IMR-90 (cell line): Measurements from ENCODE around the gene TBC1D22A. TPM values are rescaled to one million over a fixed set of nuclear protein-coding genes. Genes with fewer than 3 reads are reported as not detected.

Source experiments
- ATAC-seq: fragments of 200-7000 bp; cut with Tn5 transposase; 2 replicates; pipeline ENCODE4 v1.9.1; 2020; ENCODE audit warnings: low read depth, mild to moderate bottlenecking, moderate library complexity
- BruUV-seq: library from RNA; stranded (reverse); fragments of 400-500 nt; replicated peaks from 2 replicates; lab custom pipeline; 2021; lab: Mats Ljungman, UMichigan
- CTCF ChIA-PET: fragments of 300-600 bp; formaldehyde crosslinking; extraction: SDS; loops from one replicate; lab custom pipeline; 2021; ENCODE audit warnings: antibody characterized with exemption; lab: Yijun Ruan, JAX
- POLR2A ChIA-PET: fragments of 300-600 bp; sonication (Branson Sonifier 250); formaldehyde crosslinking; loops from one replicate; lab custom pipeline; 2022; ENCODE audit warnings: antibody characterized with exemption; ENCODE audit not compliant: unreplicated experiment; lab: Charles Lee
- DNase-seq: peaks from one replicate; pipeline ENCODE4 v3.0.0; 2013
- H2AFZ ChIP-seq: replicated peaks from 2 replicates; pipeline ENCODE3; 2013; ENCODE audit warnings: low read length, mild to moderate bottlenecking; ENCODE audit not compliant: poor library complexity
- H2AK5ac ChIP-seq: 2 replicates; pipeline ENCODE4 v1.6.1; 2013; ENCODE audit warnings: low read depth, low read length, inconsistent platforms
- H2AK9ac ChIP-seq: replicated peaks from 2 replicates; pipeline ENCODE3; 2013; ENCODE audit warnings: mild to moderate bottlenecking, low read depth, low read length, moderate library complexity; ENCODE audit not compliant: poor library complexity
- H2BK120ac ChIP-seq: 2 replicates; pipeline ENCODE4 v1.6.1; 2013; ENCODE audit warnings: low read depth, low read length, inconsistent platforms
- H2BK15ac ChIP-seq: 3 replicates; pipeline ENCODE4 v1.6.1; 2013; ENCODE audit warnings: low read depth, low read length, inconsistent platforms
- H2BK20ac ChIP-seq: 2 replicates; pipeline ENCODE4 v1.6.1; 2013; ENCODE audit warnings: low read depth, mild to moderate bottlenecking, inconsistent platforms, low read length, moderate library complexity
- H2BK5ac ChIP-seq: 2 replicates; pipeline ENCODE4 v1.6.1; 2013; ENCODE audit warnings: mild to moderate bottlenecking, low read depth, low read length, inconsistent platforms; ENCODE audit not compliant: poor library complexity, severe bottlenecking
- H3K14ac ChIP-seq: replicated peaks from 2 replicates; pipeline ENCODE4 v1.6.1; 2013; ENCODE audit warnings: low read depth, low read length, inconsistent platforms
- H3K18ac ChIP-seq: 2 replicates; pipeline ENCODE4 v1.6.1; 2013; ENCODE audit warnings: low read depth, low read length, control low read depth
- H3K23ac ChIP-seq: 2 replicates; pipeline ENCODE4 v1.6.1; 2013; ENCODE audit warnings: low read depth, low read length, inconsistent platforms
- H3K27ac ChIP-seq: 2 replicates; pipeline ENCODE4 v1.5.1; 2013; ENCODE audit warnings: mild to moderate bottlenecking, control low read depth, low read length; ENCODE audit not compliant: insufficient read depth
- H3K27me3 ChIP-seq: 2 replicates; pipeline ENCODE4 v1.6.1; 2013; ENCODE audit warnings: low read length; ENCODE audit not compliant: control insufficient read depth, insufficient read depth
- H3K36me3 ChIP-seq: 2 replicates; pipeline ENCODE4 v1.6.1; 2013; ENCODE audit warnings: low read length, mixed read lengths; ENCODE audit not compliant: control insufficient read depth, insufficient read depth
- H3K4ac ChIP-seq: 2 replicates; pipeline ENCODE4 v1.6.1; 2013; ENCODE audit warnings: low read depth, low read length, inconsistent platforms
- H3K4me1 ChIP-seq: 2 replicates; pipeline ENCODE4 v1.6.1; 2013; ENCODE audit warnings: low read length, mixed read lengths; ENCODE audit not compliant: control insufficient read depth, insufficient read depth
- H3K4me2 ChIP-seq: 2 replicates; pipeline ENCODE4 v1.6.1; 2013; ENCODE audit warnings: low read depth, mild to moderate bottlenecking, control low read depth, low read length, moderate library complexity
- H3K4me3 ChIP-seq: 2 replicates; pipeline ENCODE4 v1.5.1; 2013; ENCODE audit warnings: low read depth, mild to moderate bottlenecking, control low read depth, low read length, moderate library complexity; ENCODE audit not compliant: insufficient read depth
- H3K56ac ChIP-seq: 2 replicates; pipeline ENCODE4 v1.6.1; 2013; ENCODE audit warnings: low read length, inconsistent platforms; ENCODE audit not compliant: insufficient read depth; ENCODE audit errors: extremely low read depth
- H3K79me1 ChIP-seq, 2 experiments: 2 replicates each; pipeline ENCODE4 v1.6.1; 2013; ENCODE audit warnings: low read length in 2 of 2, inconsistent platforms in 1 of 2, low read depth in 1 of 2
- H3K9ac ChIP-seq: 2 replicates; pipeline ENCODE4 v1.6.1; 2013; ENCODE audit warnings: low read depth, low read length, control low read depth
- H3K9me1 ChIP-seq: 2 replicates; pipeline ENCODE4 v1.6.1; 2013; ENCODE audit warnings: low read length, inconsistent platforms; ENCODE audit not compliant: insufficient read depth
- H3K9me3 ChIP-seq: 2 replicates; pipeline ENCODE4 v1.6.1; 2013; ENCODE audit warnings: low read length; ENCODE audit not compliant: control insufficient read depth, insufficient read depth
- H4K20me1 ChIP-seq: 2 replicates; pipeline ENCODE4 v1.6.1; 2013; ENCODE audit warnings: low read length, inconsistent platforms; ENCODE audit not compliant: insufficient read depth
- H4K5ac ChIP-seq: 2 replicates; pipeline ENCODE4 v1.6.1; 2013; ENCODE audit warnings: mild to moderate bottlenecking, low read depth, low read length, control low read depth
- H4K8ac ChIP-seq, 2 experiments: 2 replicates each; pipeline ENCODE4 v1.6.1; 2013; ENCODE audit warnings: low read depth in 2 of 2, low read length in 2 of 2, control low read depth in 1 of 2, inconsistent platforms in 1 of 2
- H4K91ac ChIP-seq: 2 replicates; pipeline ENCODE4 v1.6.1; 2013; ENCODE audit warnings: low read depth, low read length, inconsistent platforms; ENCODE audit not compliant: insufficient read depth
- BHLHE40 ChIP-seq: fragments of 150-350 bp; IDR thresholded peaks from 2 replicates; pipeline ENCODE4 v1.6.1; 2016; ENCODE audit warnings: mild to moderate bottlenecking, low read depth, low read length
- CEBPB ChIP-seq: IDR thresholded peaks from 2 replicates; pipeline ENCODE4 v1.6.1; 2012; ENCODE audit warnings: low read depth, low read length, improper control_type of control experiment
- CHD1 ChIP-seq: IDR thresholded peaks from 2 replicates; pipeline ENCODE4 v1.6.1; 2012; ENCODE audit warnings: low read depth, low read length, improper control_type of control experiment
- CTCF ChIP-seq: conservative IDR thresholded peaks from 2 replicates; pipeline ENCODE4 v1.5.1; 2012; ENCODE audit warnings: mild to moderate bottlenecking, low read depth, low read length, improper control_type of control experiment
- FOS ChIP-seq: fragments of 150-350 bp; IDR thresholded peaks from 2 replicates; pipeline ENCODE4 v1.6.1; 2016; ENCODE audit warnings: low read depth, low read length
- MAFK ChIP-seq: IDR thresholded peaks from 2 replicates; pipeline ENCODE4 v1.6.1; 2012; ENCODE audit warnings: low read depth, low read length, improper control_type of control experiment
- MAZ ChIP-seq: IDR thresholded peaks from 2 replicates; pipeline ENCODE4 v1.6.1; 2012; ENCODE audit warnings: low read depth, mild to moderate bottlenecking, low read length, improper control_type of control experiment, moderate library complexity, borderline replicate concordance
- MXI1 ChIP-seq: IDR thresholded peaks from 2 replicates; pipeline ENCODE4 v1.6.1; 2012; ENCODE audit warnings: low read depth, mild to moderate bottlenecking, low read length, moderate library complexity, borderline replicate concordance
- NFE2L2 ChIP-seq: fragments of 150-350 bp; IDR thresholded peaks from 2 replicates; pipeline ENCODE4 v1.6.1; 2016; ENCODE audit warnings: low read depth, mild to moderate bottlenecking, low read length
- POLR2A ChIP-seq: IDR thresholded peaks from 2 replicates; pipeline ENCODE4 v1.6.1; 2012; ENCODE audit warnings: mild to moderate bottlenecking, low read depth, low read length
- RCOR1 ChIP-seq: IDR thresholded peaks from 2 replicates; pipeline ENCODE4 v1.6.1; 2012; ENCODE audit warnings: mild to moderate bottlenecking, low read length, improper control_type of control experiment; ENCODE audit not compliant: insufficient replicate concordance
- RFX5 ChIP-seq: IDR thresholded peaks from 2 replicates; pipeline ENCODE4 v1.8.0; 2012; ENCODE audit warnings: low read depth, mild to moderate bottlenecking, low read length, moderate library complexity
- SMC3 ChIP-seq: fragments of 150-350 bp; IDR thresholded peaks from 2 replicates; pipeline ENCODE4 v1.6.1; 2016; ENCODE audit warnings: low read depth, mild to moderate bottlenecking, antibody characterized with exemption, low read length, moderate library complexity
- WGBS, 2 experiments: methylation state at CpG; one replicate each; pipeline versions ENCODE4 v1.1.5 to v1.1.7; 2013; ENCODE audit warnings: missing lambda C conversion rate in 2 of 2; ENCODE audit not compliant: insufficient read length in 1 of 2; ENCODE audit errors: extremely low coverage in 2 of 2; 5-methylcytosine and 5-hydroxymethylcytosine counted together
- dilution Hi-C: fragments of 300-500 bp; cut with HindIII; formaldehyde crosslinking; loops from one replicate; pipeline ENCODE4 v1.14.3; 2018; ENCODE audit warnings: low sequenced_read_pairs; ENCODE audit not compliant: unreplicated experiment
- in situ Hi-C: fragments of 300-500 bp; cut with MboI; formaldehyde crosslinking; loops from 3 replicates; pipeline ENCODE4 v1.14.3; 2019; ENCODE audit warnings: low sequenced_read_pairs, inconsistent platforms, mixed read lengths
- intact Hi-C: fragments of 100-400 bp; cut with micrococcal nuclease; formaldehyde crosslinking; loops from 2 replicates; pipeline ENCODE4 v1.10.0; 2022
- polyA plus RNA-seq, 3 experiments: library from polyadenylated mRNA; depleted of rRNA; stranded (reverse); fragments of >200 nt; gene quantifications; 2 replicates each; pipeline ENCODE4 v1.2.3, GENCODE V29; 2012; ENCODE audit warnings: low replicate concordance in 1 of 3
- total RNA-seq: library from RNA; depleted of rRNA; stranded (reverse); fragments of >200 nt; gene quantifications from 2 replicates; pipeline ENCODE4 v1.2.3, GENCODE V29; 2012
- TF ChIP-seq, protein P1 (sequence below): fragments of 150-350 bp; IDR thresholded peaks from 2 replicates; pipeline ENCODE4 v1.6.1; 2016; ENCODE audit warnings: low read depth, mild to moderate bottlenecking, low read length, moderate library complexity, borderline replicate concordance
- TF ChIP-seq, protein P2 (sequence below): fragments of 150-350 bp; IDR thresholded peaks from 2 replicates; pipeline ENCODE4 v1.6.1; 2017; ENCODE audit warnings: mild to moderate bottlenecking, antibody characterized with exemption, low read length, low read depth

Gene TBC1D22A
- total and polyA plus RNA-seq, 2 of the 4 experiments (the other 2 are of a cell fraction) = 9.0 to 16.7 TPM

- TF ChIP-seq MAFK = no peak
- no peak for TF ChIP-seq CHD1
- TF ChIP-seq CTCF = no peak
- TF ChIP-seq, protein P1, sequence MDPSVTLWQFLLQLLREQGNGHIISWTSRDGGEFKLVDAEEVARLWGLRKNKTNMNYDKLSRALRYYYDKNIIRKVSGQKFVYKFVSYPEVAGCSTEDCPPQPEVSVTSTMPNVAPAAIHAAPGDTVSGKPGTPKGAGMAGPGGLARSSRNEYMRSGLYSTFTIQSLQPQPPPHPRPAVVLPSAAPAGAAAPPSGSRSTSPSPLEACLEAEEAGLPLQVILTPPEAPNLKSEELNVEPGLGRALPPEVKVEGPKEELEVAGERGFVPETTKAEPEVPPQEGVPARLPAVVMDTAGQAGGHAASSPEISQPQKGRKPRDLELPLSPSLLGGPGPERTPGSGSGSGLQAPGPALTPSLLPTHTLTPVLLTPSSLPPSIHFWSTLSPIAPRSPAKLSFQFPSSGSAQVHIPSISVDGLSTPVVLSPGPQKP = no peak
- TF ChIP-seq MXI1 = no peak
- no peak for TF ChIP-seq MAZ
- no peak for TF ChIP-seq SMC3
- TF ChIP-seq, protein P2, sequence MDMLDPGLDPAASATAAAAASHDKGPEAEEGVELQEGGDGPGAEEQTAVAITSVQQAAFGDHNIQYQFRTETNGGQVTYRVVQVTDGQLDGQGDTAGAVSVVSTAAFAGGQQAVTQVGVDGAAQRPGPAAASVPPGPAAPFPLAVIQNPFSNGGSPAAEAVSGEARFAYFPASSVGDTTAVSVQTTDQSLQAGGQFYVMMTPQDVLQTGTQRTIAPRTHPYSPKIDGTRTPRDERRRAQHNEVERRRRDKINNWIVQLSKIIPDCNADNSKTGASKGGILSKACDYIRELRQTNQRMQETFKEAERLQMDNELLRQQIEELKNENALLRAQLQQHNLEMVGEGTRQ = no peak
- TF ChIP-seq RFX5 = no peak
- no peak for TF ChIP-seq BHLHE40
- no peak for TF ChIP-seq CEBPB
- no peak for TF ChIP-seq NFE2L2
- TF ChIP-seq POLR2A = no peak
- TF ChIP-seq FOS = no peak
- TF ChIP-seq RCOR1 = no peak
- H3K18ac ChIP-seq = no peak overlapping the region
- no peak overlapping the region for H3K56ac ChIP-seq
- dilution Hi-C loops (no loop called here), intact Hi-C loops (no loop called here), in situ Hi-C loops (no loop called here)
- peaks cover 4% of the 10 kb centered on the region for H3K9me1 ChIP-seq
- H3K79me1 ChIP-seq = peaks cover 16 to 18% of the 10 kb centered on the region in 2 experiments
- no peak overlapping the region for H2BK120ac ChIP-seq
- no peak overlapping the region for H3K27ac ChIP-seq
- no peak overlapping the region for H4K91ac ChIP-seq
- H3K4me3 ChIP-seq = no peak overlapping the region
- no peak overlapping the region for H2BK5ac ChIP-seq
- no peak overlapping the region for H3K23ac ChIP-seq
- ChIA-PET POLR2A (no interaction called here), CTCF (no interaction called here)
- no peaks in the 10 kb centered on the region for H3K27me3 ChIP-seq
- H3K36me3 ChIP-seq = peaks cover 8% of the 10 kb centered on the region
- peaks cover 8% of the 10 kb centered on the region; the same call in 1 of the 2 replicates for H4K20me1 ChIP-seq
- H4K5ac ChIP-seq = no peak overlapping the region
- no peaks in the 10 kb centered on the region for H3K4me1 ChIP-seq
- H2AK9ac ChIP-seq = no peak overlapping the region
- no peaks in the 10 kb centered on the region for H3K9me3 ChIP-seq
- H2AFZ ChIP-seq = no peak overlapping the region
- H2AK5ac ChIP-seq = no peak overlapping the region
- no peak overlapping the region for H2BK15ac ChIP-seq
- no peak for ATAC-seq
- no peak overlapping the region for H3K9ac ChIP-seq
- H4K8ac ChIP-seq = no peak overlapping the region
- no peak overlapping the region for H3K4me2 ChIP-seq
- no TSS peak for BruUV-seq
- no peak overlapping the region for H3K14ac ChIP-seq
- no peak for DNase-seq
- H2BK20ac ChIP-seq = no peak overlapping the region
- no peak overlapping the region for H3K4ac ChIP-seq
- WGBS, 2 experiments = 100% methylated on average over 2 of the region's 5 CpGs; no CpG with 5 or more reads in 1 of the 2 experiments
Measured at GRCh38 chr22:47006869-47007268, 244.4 kb downstream of the TBC1D22A start.
